ENCODE results near the gene ERBB4.
A peak's percentile ranks its signal among the peaks of the same experiment; 100 is the strongest.

ERBB4 gene

GRCh38 chr2:211823886-211824479 is 714.6 kb downstream of the ERBB4 start:
- DNase-seq (ENCODE audit: low spot score) = no peak

GRCh38 chr2:211822686-211823335 is 715.8 kb downstream of the ERBB4 start:
- DNase-seq (ENCODE audit: low spot score) = no peak

- DNase-seq (ENCODE audit: low spot score) = no peak
These were observed 721.8 kb downstream of the ERBB4 start for GRCh38 chr2:211816754-211817153.

GRCh38 chr2:211812587-211812986 is 726.0 kb downstream of the ERBB4 start:
- no peak for DNase-seq (ENCODE audit: low spot score)

GRCh38 chr2:211802666-211803065 is 735.9 kb downstream of the ERBB4 start:
- DNase-seq (ENCODE audit: low spot score) = no peak

- no peak for DNase-seq (ENCODE audit: low spot score)
These were observed 738.6 kb downstream of the ERBB4 start for GRCh38 chr2:211800001-211800400.

GRCh38 chr2:211798868-211799267 is 739.7 kb downstream of the ERBB4 start:
- no peak for DNase-seq (ENCODE audit: low spot score)

GRCh38 chr2:211793690-211794089 is 744.9 kb downstream of the ERBB4 start:
- no peak for DNase-seq (ENCODE audit: low spot score)

GRCh38 chr2:211789982-211790381 is 748.6 kb downstream of the ERBB4 start:
- DNase-seq (ENCODE audit: low spot score) = no peak

- DNase-seq (ENCODE audit: low spot score) = no peak
These were observed 771.9 kb downstream of the ERBB4 start for GRCh38 chr2:211766689-211767088.

GRCh38 chr2:211762479-211762878 is 776.1 kb downstream of the ERBB4 start:
- no peak for DNase-seq (ENCODE audit: low spot score)

- no peak for DNase-seq (ENCODE audit: low spot score)
These were observed 778.5 kb downstream of the ERBB4 start for GRCh38 chr2:211760103-211760502.

GRCh38 chr2:211756266-211756665 is 782.3 kb downstream of the ERBB4 start:
- no peak for DNase-seq (ENCODE audit: low spot score)

GRCh38 chr2:211755187-211755586 is 783.4 kb downstream of the ERBB4 start:
- DNase-seq (ENCODE audit: low spot score) = no peak

GRCh38 chr2:211751848-211752247 is 786.8 kb downstream of the ERBB4 start:
- no peak for DNase-seq (ENCODE audit: low spot score)

GRCh38 chr2:211748339-211748738 is 790.3 kb downstream of the ERBB4 start:
- DNase-seq (ENCODE audit: low spot score) = no peak

GRCh38 chr2:211745295-211746097 is 793.1 kb downstream of the ERBB4 start:
- DNase-seq (ENCODE audit: low spot score) = peak; percentile 48

- DNase-seq (ENCODE audit: low spot score) = no peak
These were observed 794.2 kb downstream of the ERBB4 start for GRCh38 chr2:211744379-211744778.

GRCh38 chr2:211741966-211742365 is 796.6 kb downstream of the ERBB4 start:
- DNase-seq (ENCODE audit: low spot score) = no peak

- no peak for DNase-seq (ENCODE audit: low spot score)
These were observed 801.3 kb downstream of the ERBB4 start for GRCh38 chr2:211737282-211737681.

- no peak for DNase-seq (ENCODE audit: low spot score)
These were observed 808.4 kb downstream of the ERBB4 start for GRCh38 chr2:211730215-211730614.

GRCh38 chr2:211729433-211729832 is 809.2 kb downstream of the ERBB4 start:
- DNase-seq (ENCODE audit: low spot score) = no peak

- no peak for DNase-seq (ENCODE audit: low spot score)
These were observed 813.7 kb downstream of the ERBB4 start for GRCh38 chr2:211724933-211725332.
